Fibroblast of skin of left biceps (primary cell): Measurements from ENCODE around the gene STX1B.
"Not testable (repeated sequence)": the region's sequence is repeated elsewhere in the genome, so short reads cannot be mapped to it uniquely, and the experiment has no call there.

Source experiments
- DNase-seq, 2 experiments: peaks; one replicate each; pipeline ENCODE4 v3.0.0-alpha.2; 2013; ENCODE audit warnings: low read depth in 2 of 2

Gene STX1B

GRCh38 chr16:30951750-30952149 lies 58.7 kb downstream of the STX1B start:
- DNase-seq: no peak

- DNase-seq: no peak
Observed at GRCh38 chr16:30951193-30951592, 59.2 kb downstream of the STX1B start.

GRCh38 chr16:30950516-30951065 lies 59.8 kb downstream of the STX1B start:
- no peak for DNase-seq

GRCh38 chr16:30949650-30950515 lies 60.6 kb downstream of the STX1B start:
- no peak for DNase-seq

- no peak for DNase-seq
Observed at GRCh38 chr16:30948667-30949649, 61.5 kb downstream of the STX1B start, which contains the start of gene ORAI3. Gene ORAI3 (plus strand): TSS chr16:30949068. CDS start chr16:30949290, 222 bp downstream.

- DNase-seq: peak; percentile 90 to 93
Observed at GRCh38 chr16:30947859-30948666, 62.4 kb downstream of the STX1B start.

- no peak for DNase-seq
Observed at GRCh38 chr16:30947541-30947858, 62.9 kb downstream of the STX1B start.

GRCh38 chr16:30946671-30947540 lies 63.5 kb downstream of the STX1B start:
- no peak for DNase-seq

GRCh38 chr16:30944352-30944751 lies 66.1 kb downstream of the STX1B start:
- no peak for DNase-seq

GRCh38 chr16:30942426-30942806 lies 68.0 kb downstream of the STX1B start:
- no peak for DNase-seq

GRCh38 chr16:30941600-30942425 lies 68.6 kb downstream of the STX1B start:
- no peak for DNase-seq

GRCh38 chr16:30939571-30939970 lies 70.9 kb downstream of the STX1B start:
- not testable (repeated sequence) for DNase-seq
